ENCODE results near the gene FAM221A. TPM values are rescaled to one million over a fixed set of nuclear protein-coding genes. Genes with fewer than 3 reads are reported as not detected.

The FAM221A gene
- total and polyA plus RNA-seq, 2 donors (not counting 1 experiment from before 2014, with no cell fraction given): 10.7 to 11.3 TPM

DNA sequence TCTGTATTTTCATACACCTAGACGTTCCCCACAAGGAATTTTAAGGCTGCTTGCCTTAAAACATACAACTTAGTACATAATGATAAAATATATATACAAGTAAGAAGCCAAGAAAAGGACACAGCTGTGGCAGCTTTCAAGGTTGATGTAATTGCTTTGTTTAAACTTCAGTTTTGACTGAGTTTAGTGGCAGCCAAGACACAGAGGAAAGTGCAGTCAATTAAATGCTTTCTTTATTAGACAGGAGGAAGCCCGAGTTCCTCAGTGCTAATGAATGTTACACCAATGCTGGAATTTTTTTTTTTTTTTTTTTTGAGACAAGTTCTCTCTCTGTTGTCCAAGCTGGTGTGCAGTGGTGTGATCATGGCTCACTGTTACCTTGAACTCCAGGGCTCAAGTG lies 18.8 kb downstream of the FAM221A start:
- Histone ChIP-seq H3K4me2 (replicated peaks; ENCODE audit: low read depth, low read length, poor library complexity, severe bottlenecking) (no peak overlapping the region), H3K9me3 (ENCODE audit: control extremely low read depth in 1 of 3, control insufficient read depth in 2 of 3, insufficient read depth in 1 of 3, low read length in 2 of 3) (no peaks in the 10 kb centered on the region), H2AFZ (ENCODE audit: insufficient read depth, low read depth, low read length, poor library complexity, severe bottlenecking) (no peak overlapping the region), H3K27ac (ENCODE audit: low read length in 2 of 2) (no peak overlapping the region), H3K4me3 (ENCODE audit: control extremely low read depth in 1 of 5, extremely low read depth in 1 of 5, insufficient read depth in 1 of 5, low read depth in 2 of 5, low read length in 4 of 5) (no peak overlapping the region), H3K9ac (ENCODE audit: low read length) (no peak overlapping the region), H3K4me1 (ENCODE audit: control insufficient read depth in 2 of 2, insufficient read depth in 2 of 2, low read length in 2 of 2) (no peaks in the 10 kb centered on the region), H4K20me1 (ENCODE audit: control insufficient read depth, insufficient read depth, low read length, poor library complexity, severe bottlenecking) (no peaks in the 10 kb centered on the region), H3K79me2 (ENCODE audit: control insufficient read depth, insufficient read depth, low read length) (no peaks in the 10 kb centered on the region), H3K27me3 (replicated peaks in 1 of 4; ENCODE audit: control extremely low read depth in 1 of 4, control insufficient read depth in 3 of 4, insufficient read depth in 4 of 4, low read length in 3 of 4) (no peaks in the 10 kb centered on the region), H3K36me3 (replicated peaks in 1 of 2; ENCODE audit: control extremely low read depth in 1 of 2, control insufficient read depth in 1 of 2, extremely low read depth in 1 of 2, insufficient read depth in 2 of 2, low read length in 1 of 2) (peaks cover under 1 to 2% of the 10 kb centered on the region in 2 experiments)
- Mint-ChIP-seq H3K4me3 (no peak overlapping the region), H3K27ac (no peak overlapping the region), H3K27me3 (no peaks in the 10 kb centered on the region), H3K9me3 (ENCODE audit: insufficient read depth) (no peaks in the 10 kb centered on the region), H3K4me1 (peaks cover 2% of the 10 kb centered on the region)
- no peak for TF ChIP-seq EZH2 (IDR thresholded peaks at IDR 0.05; ENCODE audit: borderline replicate concordance, insufficient read depth, low read depth, low read length, poor library complexity, severe bottlenecking)
- TF ChIP-seq, protein P1, sequence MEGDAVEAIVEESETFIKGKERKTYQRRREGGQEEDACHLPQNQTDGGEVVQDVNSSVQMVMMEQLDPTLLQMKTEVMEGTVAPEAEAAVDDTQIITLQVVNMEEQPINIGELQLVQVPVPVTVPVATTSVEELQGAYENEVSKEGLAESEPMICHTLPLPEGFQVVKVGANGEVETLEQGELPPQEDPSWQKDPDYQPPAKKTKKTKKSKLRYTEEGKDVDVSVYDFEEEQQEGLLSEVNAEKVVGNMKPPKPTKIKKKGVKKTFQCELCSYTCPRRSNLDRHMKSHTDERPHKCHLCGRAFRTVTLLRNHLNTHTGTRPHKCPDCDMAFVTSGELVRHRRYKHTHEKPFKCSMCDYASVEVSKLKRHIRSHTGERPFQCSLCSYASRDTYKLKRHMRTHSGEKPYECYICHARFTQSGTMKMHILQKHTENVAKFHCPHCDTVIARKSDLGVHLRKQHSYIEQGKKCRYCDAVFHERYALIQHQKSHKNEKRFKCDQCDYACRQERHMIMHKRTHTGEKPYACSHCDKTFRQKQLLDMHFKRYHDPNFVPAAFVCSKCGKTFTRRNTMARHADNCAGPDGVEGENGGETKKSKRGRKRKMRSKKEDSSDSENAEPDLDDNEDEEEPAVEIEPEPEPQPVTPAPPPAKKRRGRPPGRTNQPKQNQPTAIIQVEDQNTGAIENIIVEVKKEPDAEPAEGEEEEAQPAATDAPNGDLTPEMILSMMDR (IDR thresholded peaks at IDR 0.05): no peak
- no peak for DNase-seq
- no peak for ATAC-seq (ENCODE audit: low read depth)
- 50% methylated on average over 1 of the region's 2 CpGs for WGBS (ENCODE audit: insufficient coverage)
- POLR2A ChIA-PET: interaction anchor here (0.7 kb wide), 1 partner anchor 1476 kb away, joined by 6 read pairs; no protein-coding TSS in a partner anchor
- CTCF ChIA-PET: interaction anchor here (0.6 to 5.3 kb wide), 11 partner anchors 11 to 897 kb away, joined by 3 to 34 read pairs (median 3); partner anchors contain the start of gene STK31
- intact Hi-C loops (cut with micrococcal nuclease): loop anchor here (5.0 kb wide), 2 partner anchors 888 to 968 kb away; no protein-coding TSS in a partner anchor

DNA sequence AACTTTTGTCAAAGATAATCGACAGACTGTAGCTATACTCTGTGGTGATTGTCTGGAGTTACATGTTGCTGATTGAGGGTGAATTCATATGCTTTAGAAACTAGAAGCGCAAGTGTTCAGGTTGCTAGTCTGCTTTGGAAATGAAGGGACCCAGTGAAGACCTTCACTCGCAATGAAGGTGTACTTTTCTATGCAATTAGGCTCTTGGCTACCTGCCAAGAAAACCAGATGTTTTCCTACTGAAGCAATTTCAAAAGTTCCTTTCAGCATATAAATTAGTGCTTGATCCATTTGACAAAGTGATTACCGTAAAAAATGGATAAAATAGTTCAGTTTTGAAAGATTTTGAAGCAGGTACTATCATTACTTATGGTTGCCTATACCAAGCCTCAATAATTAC lies 20.0 kb downstream of the FAM221A start:
- intact Hi-C loops (cut with micrococcal nuclease): no loop called here
- DNase-seq: no peak
- H3K27ac ChIP-seq (ENCODE audit: low read length in 2 of 2): no peak overlapping the region
- H3K4me1 ChIP-seq (ENCODE audit: control insufficient read depth in 2 of 2, insufficient read depth in 2 of 2, low read length in 2 of 2): no peaks in the 10 kb centered on the region
- Mint-ChIP-seq H3K27me3 (no peaks in the 10 kb centered on the region), H3K27ac (no peak overlapping the region), H3K4me1 (peaks cover 2% of the 10 kb centered on the region), H3K4me3 (no peak overlapping the region), H3K9me3 (ENCODE audit: insufficient read depth) (peaks cover 4% of the 10 kb centered on the region)
- H3K9me3 ChIP-seq (ENCODE audit: control extremely low read depth in 1 of 3, control insufficient read depth in 2 of 3, insufficient read depth in 1 of 3, low read length in 2 of 3): peaks cover 0 to under 1% (median 0%) of the 10 kb centered on the region in 3 donors
- no peak for ATAC-seq (ENCODE audit: low read depth)
- no peaks in the 10 kb centered on the region for H4K20me1 ChIP-seq (ENCODE audit: control insufficient read depth, insufficient read depth, low read length, poor library complexity, severe bottlenecking)
- H2AFZ ChIP-seq (ENCODE audit: insufficient read depth, low read depth, low read length, poor library complexity, severe bottlenecking): no peak overlapping the region
- H3K27me3 ChIP-seq (replicated peaks in 1 of 4; ENCODE audit: control extremely low read depth in 1 of 4, control insufficient read depth in 3 of 4, insufficient read depth in 4 of 4, low read length in 3 of 4): no peaks in the 10 kb centered on the region
- CTCF ChIA-PET: interaction anchor here (0.7 to 5.3 kb wide), 3 partner anchors 10 to 160 kb away, joined by 3 to 34 read pairs (median 5); partner anchors contain the start of gene STK31
- H3K79me2 ChIP-seq (ENCODE audit: control insufficient read depth, insufficient read depth, low read length): no peaks in the 10 kb centered on the region
- peaks cover 2 to 4% of the 10 kb centered on the region in 2 experiments for H3K36me3 ChIP-seq (replicated peaks in 1 of 2; ENCODE audit: control extremely low read depth in 1 of 2, control insufficient read depth in 1 of 2, extremely low read depth in 1 of 2, insufficient read depth in 2 of 2, low read length in 1 of 2)
- 100% methylated on average over 1 of the region's 4 CpGs for WGBS (ENCODE audit: insufficient coverage)
- H3K9ac ChIP-seq (ENCODE audit: low read length): no peak overlapping the region
- TF ChIP-seq, protein P1 (IDR thresholded peaks at IDR 0.05): no peak
- no peak for TF ChIP-seq EZH2 (IDR thresholded peaks at IDR 0.05; ENCODE audit: borderline replicate concordance, insufficient read depth, low read depth, low read length, poor library complexity, severe bottlenecking)
- H3K4me2 ChIP-seq (replicated peaks; ENCODE audit: low read depth, low read length, poor library complexity, severe bottlenecking): no peak overlapping the region
- POLR2A ChIA-PET: no interaction called here
- no peak overlapping the region for H3K4me3 ChIP-seq (ENCODE audit: control extremely low read depth in 1 of 5, extremely low read depth in 1 of 5, insufficient read depth in 1 of 5, low read depth in 2 of 5, low read length in 4 of 5)

Data from B cell (primary cell).